H1 (cell line): ENCODE measurements around the gene UPK2. TPM values are rescaled to one million over a fixed set of nuclear protein-coding genes. Genes with fewer than 3 reads are reported as not detected.

Source experiments
- CTCF ChIA-PET: fragments of 300-600 bp; sonication (Branson Sonifier 250); formaldehyde crosslinking; loops from one replicate; lab custom pipeline; 2021; ENCODE audit not compliant: partially characterized antibody; lab: Charles Lee
- POLR2A ChIA-PET: fragments of 300-600 bp; sonication (Branson Sonifier 250); formaldehyde crosslinking; loops from one replicate; lab custom pipeline; 2021; ENCODE audit warnings: inconsistent platforms; ENCODE audit not compliant: partially characterized antibody; lab: Charles Lee
- DNase-seq, 2 experiments: peaks; one replicate each; pipeline versions ENCODE4 v3.0.0 to v3.0.0-alpha.2; 2010 to 2022; ENCODE audit warnings: low spot score in 2 of 2, low read depth in 1 of 2, mixed read lengths in 1 of 2
- FAIRE-seq: peaks from 2 replicates; lab custom pipeline; 2011; peaks lifted over from hg19 to GRCh38; lab: Jason Lieb, UNC
- H2AFZ ChIP-seq: 2 replicates; pipeline ENCODE4 v1.8.1; 2012; ENCODE audit warnings: low read length, inconsistent platforms
- H2AK5ac ChIP-seq: 2 replicates; pipeline ENCODE4 v1.6.1; 2013; ENCODE audit warnings: low read depth, low read length
- H2BK120ac ChIP-seq: replicated peaks from 2 replicates; pipeline ENCODE3; 2013; ENCODE audit warnings: low read depth, low read length, inconsistent platforms
- H2BK12ac ChIP-seq: 2 replicates; pipeline ENCODE4 v1.6.1; 2013; ENCODE audit warnings: low read depth, low read length
- H2BK15ac ChIP-seq: 2 replicates; pipeline ENCODE4 v1.6.1; 2013; ENCODE audit warnings: low read length
- H2BK20ac ChIP-seq: 2 replicates; pipeline ENCODE4 v1.6.1; 2013; ENCODE audit warnings: low read length
- H2BK5ac ChIP-seq: 2 replicates; pipeline ENCODE4 v1.6.1; 2013; ENCODE audit warnings: low read depth, low read length
- H3K14ac ChIP-seq: 2 replicates; pipeline ENCODE4 v1.6.1; 2013; ENCODE audit warnings: inconsistent platforms; ENCODE audit not compliant: insufficient read length
- H3K18ac ChIP-seq: 2 replicates; pipeline ENCODE4 v1.6.1; 2013; ENCODE audit warnings: low read length; ENCODE audit errors: extremely low read depth
- H3K23ac ChIP-seq: 2 replicates; pipeline ENCODE4 v1.6.1; 2013; ENCODE audit warnings: inconsistent platforms; ENCODE audit not compliant: insufficient read length
- H3K23me2 ChIP-seq: 2 replicates; pipeline ENCODE4 v1.6.1; 2013; ENCODE audit warnings: low read depth, low read length
- H3K27ac ChIP-seq: 2 replicates; pipeline ENCODE4 v1.6.1; 2011; ENCODE audit warnings: low read depth, low read length, inconsistent platforms
- H3K27me3 ChIP-seq, 4 experiments: replicated peaks in 1 of 4; 1 replicate in 1 of 4; 2 replicates in 3 of 4; pipeline versions ENCODE4 v1.6.1 to v1.8.1; 2011 to 2013; ENCODE audit warnings: low read length in 3 of 4, mild to moderate bottlenecking in 3 of 4, inconsistent platforms in 2 of 4, mixed read lengths in 2 of 4, moderate library complexity in 1 of 4; ENCODE audit not compliant: control insufficient read depth in 3 of 4, insufficient read depth in 3 of 4; ENCODE audit errors: extremely low read depth in 1 of 4
- H3K36me3 ChIP-seq, 4 experiments: 2 replicates each; pipeline versions ENCODE4 v1.6.1 to v1.8.1; 2011 to 2013; ENCODE audit warnings: mild to moderate bottlenecking in 4 of 4, low read length in 3 of 4, moderate library complexity in 2 of 4, control low read depth in 1 of 4, inconsistent platforms in 1 of 4; ENCODE audit not compliant: insufficient read depth in 4 of 4, control insufficient read depth in 2 of 4
- H3K4ac ChIP-seq: replicated peaks from 2 replicates; pipeline ENCODE3; 2013; ENCODE audit warnings: low read length, low read depth, mixed read lengths, inconsistent platforms; ENCODE audit not compliant: insufficient read length
- H3K4me1 ChIP-seq, 4 experiments: replicated peaks in 1 of 4; 1 replicate in 1 of 4; 2 replicates in 3 of 4; pipeline versions ENCODE4 v1.6.1 to v1.8.1; 2011 to 2013; ENCODE audit warnings: low read length in 3 of 4, inconsistent platforms in 2 of 4, mixed read lengths in 1 of 4; ENCODE audit not compliant: insufficient read depth in 4 of 4, control insufficient read depth in 3 of 4
- H3K4me2 ChIP-seq, 2 experiments: 2 replicates each; pipeline versions ENCODE4 v1.6.1 to v1.8.1; 2011 to 2013; ENCODE audit warnings: low read depth in 2 of 2, low read length in 2 of 2, control low read depth in 1 of 2, inconsistent platforms in 1 of 2, mild to moderate bottlenecking in 1 of 2; ENCODE audit not compliant: insufficient read depth in 1 of 2
- H3K4me3 ChIP-seq, 4 experiments: fragments of 200-600, 300-600 bp in 1 of 4; sonication (generic), shearing (Covaris generic), sonication (Bioruptor Twin) in 1 of 4; 2 replicates each; pipeline versions ENCODE4 v1.5.1 to v1.8.1; 2011 to 2016; ENCODE audit warnings: low read length in 4 of 4, low read depth in 3 of 4, control low read depth in 2 of 4, inconsistent platforms in 2 of 4, mild to moderate bottlenecking in 2 of 4, mixed read lengths in 1 of 4, moderate library complexity in 1 of 4; ENCODE audit not compliant: insufficient read depth in 2 of 4; ENCODE audit errors: extremely low read depth in 1 of 4
- H3K56ac ChIP-seq: replicated peaks from 2 replicates; pipeline ENCODE3; 2013; ENCODE audit warnings: low read depth, mild to moderate bottlenecking, mixed read lengths, low read length, inconsistent platforms; ENCODE audit not compliant: insufficient read length
- H3K79me1 ChIP-seq: 2 replicates; pipeline ENCODE4 v1.6.1; 2013; ENCODE audit warnings: low read depth, low read length, control low read depth
- H3K79me2 ChIP-seq, 2 experiments: 2 replicates each; pipeline versions ENCODE4 v1.6.1 to v1.8.1; 2012 to 2013; ENCODE audit warnings: low read length in 2 of 2, mild to moderate bottlenecking in 2 of 2, inconsistent platforms in 1 of 2; ENCODE audit not compliant: insufficient read depth in 2 of 2, control insufficient read depth in 1 of 2
- H3K9ac ChIP-seq, 4 experiments: replicated peaks in 1 of 4; 1 replicate in 1 of 4; 2 replicates in 3 of 4; pipeline versions ENCODE4 v1.6.1 to v1.8.1; 2011 to 2013; ENCODE audit warnings: low read depth in 3 of 4, low read length in 3 of 4, control low read depth in 2 of 4, mild to moderate bottlenecking in 2 of 4, moderate library complexity in 2 of 4, inconsistent platforms in 1 of 4; ENCODE audit errors: extremely low read depth in 1 of 4
- H3K9me3 ChIP-seq, 2 experiments: 2 replicates each; pipeline versions ENCODE4 v1.6.1 to v1.8.1; 2012 to 2013; ENCODE audit warnings: mild to moderate bottlenecking in 2 of 2, moderate library complexity in 2 of 2, control low read depth in 1 of 2, inconsistent platforms in 1 of 2, low read depth in 1 of 2, low read length in 1 of 2, mixed read lengths in 1 of 2; ENCODE audit not compliant: insufficient read depth in 2 of 2
- H4K20me1 ChIP-seq, 2 experiments: replicated peaks in 1 of 2; 2 replicates each; pipeline versions ENCODE3 to v1.8.1; 2011 to 2013; ENCODE audit warnings: inconsistent platforms in 2 of 2, low read length in 2 of 2, mild to moderate bottlenecking in 1 of 2; ENCODE audit not compliant: insufficient read depth in 2 of 2, control insufficient read depth in 1 of 2
- H4K5ac ChIP-seq: 2 replicates; pipeline ENCODE4 v1.6.1; 2013; ENCODE audit warnings: low read length, low read depth, mixed read lengths, inconsistent platforms; ENCODE audit not compliant: insufficient read length
- H4K8ac ChIP-seq: 2 replicates; pipeline ENCODE4 v1.8.0; 2013; ENCODE audit warnings: mild to moderate bottlenecking, moderate library complexity, low read length, inconsistent platforms; ENCODE audit not compliant: insufficient read depth; ENCODE audit errors: extremely low read depth
- H4K91ac ChIP-seq: replicated peaks from 2 replicates; pipeline ENCODE3; 2013; ENCODE audit warnings: low read length, mixed read lengths, inconsistent platforms; ENCODE audit not compliant: insufficient read length
- CHD1 ChIP-seq: IDR thresholded peaks from 2 replicates; pipeline ENCODE4 v1.6.1; 2012; ENCODE audit warnings: low read depth, low read length, improper control_type of control experiment
- GTF2F1 ChIP-seq: IDR thresholded peaks from 2 replicates; pipeline ENCODE4 v1.6.1; 2012; ENCODE audit warnings: low read depth, low read length, improper control_type of control experiment, borderline replicate concordance
- KDM4A ChIP-seq: IDR thresholded peaks from one replicate; pipeline ENCODE4 v1.7.1; 2012; ENCODE audit warnings: low read depth, mild to moderate bottlenecking, moderate library complexity, low read length, inconsistent platforms; ENCODE audit not compliant: severe bottlenecking
- RBBP5 ChIP-seq: IDR thresholded peaks from 2 replicates; pipeline ENCODE4 v1.7.1; 2012; ENCODE audit warnings: low read depth, mild to moderate bottlenecking, inconsistent platforms, low read length, moderate library complexity, borderline replicate concordance
- RFX5 ChIP-seq: IDR thresholded peaks from 2 replicates; pipeline ENCODE4 v1.6.1; 2011; ENCODE audit warnings: low read depth, low read length, improper control_type of control experiment, borderline replicate concordance
- SAP30 ChIP-seq: fragments of 300-600 bp; sonication (generic); IDR thresholded peaks from 2 replicates; pipeline ENCODE4 v1.7.1; 2012; ENCODE audit warnings: low read length, moderate library complexity, mild to moderate bottlenecking, inconsistent platforms; ENCODE audit not compliant: insufficient read depth, insufficient replicate concordance
- TBP ChIP-seq: IDR thresholded peaks from 2 replicates; pipeline ENCODE4 v1.6.1; 2011; ENCODE audit warnings: low read depth, low read length, improper control_type of control experiment
- TEAD4 ChIP-seq: IDR thresholded peaks from 2 replicates; pipeline ENCODE4 v1.6.1; 2012; ENCODE audit warnings: low read depth, low read length, inconsistent platforms, mixed read lengths
- YY1 ChIP-seq: IDR thresholded peaks from 2 replicates; pipeline ENCODE4 v1.6.1; 2011; ENCODE audit warnings: low read depth, mild to moderate bottlenecking, low read length
- ZNF274 ChIP-seq: IDR thresholded peaks from 2 replicates; pipeline ENCODE4 v1.7.0; 2012; ENCODE audit warnings: low read length, borderline replicate concordance; ENCODE audit errors: extremely low read depth
- WGBS, 2 experiments: shearing (Covaris generic) in 1 of 2; methylation state at CpG; one replicate each; pipeline versions ENCODE4 v1.1.6 to v1.1.7; 2013 to 2015; ENCODE audit warnings: low lambda C conversion rate in 2 of 2, mixed read lengths in 2 of 2, inconsistent platforms in 1 of 2, low coverage in 1 of 2, missing lambda C conversion rate in 1 of 2; ENCODE audit not compliant: insufficient replicate concordance in 2 of 2, insufficient coverage in 1 of 2, insufficient read length in 1 of 2; ENCODE audit errors: extremely low coverage in 1 of 2, missing lambda C conversion rate in 1 of 2; 5-methylcytosine and 5-hydroxymethylcytosine counted together
- polyA plus RNA-seq, 7 experiments: library from polyadenylated mRNA; depleted of rRNA in 3 of 7; stranded (reverse) in 5 of 7; unstranded in 2 of 7; fragments of >200 nt in 5 of 7; fragments of 200-250 nt in 2 of 7; gene quantifications; 1 replicate in 5 of 7; 2 replicates in 1 of 7; 4 replicates in 1 of 7; pipeline versions ENCODE4 v1.2.1 to v1.2.3, GENCODE V29; 2011 to 2013; ENCODE audit warnings: missing spikeins in 2 of 7, mixed read lengths in 2 of 7
- total RNA-seq: library from RNA; stranded (reverse); fragmentation: NEBNext Ultra II Directional; extraction: Animal tissue kit (Norgen Biotek cat#: 25700); gene quantifications from 2 replicates; pipeline ENCODE4 v1.2.1, GENCODE V29; 2021
- TF ChIP-seq, protein P1 (sequence below), 3 experiments: IDR thresholded peaks; 1 replicate in 2 of 3; 2 replicates in 1 of 3; pipeline versions ENCODE4 v1.5.1 to v1.6.1; 2011; ENCODE audit warnings: low read length in 3 of 3, mild to moderate bottlenecking in 3 of 3, inconsistent platforms in 2 of 3, low read depth in 1 of 3, moderate library complexity in 1 of 3; ENCODE audit not compliant: insufficient read depth in 1 of 3; ENCODE audit errors: control extremely low read depth in 1 of 3

The UPK2 gene
- total and polyA plus RNA-seq, 2 of the 8 experiments (the other 6 are each of a cell fraction or from before 2014, with no cell fraction given), result 0.76 TPM; not detected in 1

DNA sequence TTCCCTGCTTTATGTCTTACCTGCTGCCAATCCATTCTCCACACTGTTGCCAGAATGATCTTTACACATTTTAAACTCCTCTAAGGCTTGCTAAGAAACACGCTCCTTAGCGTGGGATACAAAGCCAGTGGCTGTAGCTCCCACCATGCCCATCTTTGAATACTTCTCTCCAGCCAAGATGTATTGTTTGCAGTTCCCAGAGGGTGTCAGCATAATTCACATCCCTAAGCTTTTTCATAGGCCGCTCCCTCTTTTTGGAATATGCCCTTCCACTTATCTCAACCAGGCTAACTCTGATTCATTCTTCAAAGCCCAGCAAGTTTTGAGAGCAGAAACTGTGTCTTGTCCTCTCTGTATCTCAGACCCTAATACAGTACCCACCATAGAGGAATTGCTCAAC lies 8.1 kb upstream of the UPK2 start:
- Histone ChIP-seq H3K4ac (no peak overlapping the region), H3K4me2 (no peak overlapping the region), H3K23ac (no peak overlapping the region), H3K4me3 (no peak overlapping the region), H3K4me1 (no peaks in the 10 kb centered on the region), H3K36me3 (no peaks in the 10 kb centered on the region), H2BK20ac (no peak overlapping the region), H3K23me2 (no peaks in the 10 kb centered on the region), H2BK120ac (no peak overlapping the region), H3K27ac (no peak overlapping the region), H3K14ac (no peak overlapping the region), H4K91ac (no peak overlapping the region), H3K9ac (no peak overlapping the region), H2BK15ac (no peak overlapping the region), H4K5ac (no peak overlapping the region), H2BK12ac (no peak overlapping the region), H3K18ac (no peak overlapping the region), H3K79me2 (no peaks in the 10 kb centered on the region), H4K20me1 (no peaks in the 10 kb centered on the region), H3K79me1 (no peaks in the 10 kb centered on the region), H3K9me3 (no peaks in the 10 kb centered on the region), H2BK5ac (no peak overlapping the region), H3K27me3 (peaks cover 0 to under 1% (median 0%) of the 10 kb centered on the region in 4 experiments; a peak in 3 of 7 replicates), H2AK5ac (no peak overlapping the region), H4K8ac (no peak overlapping the region), H2AFZ (no peak overlapping the region), H3K56ac (no peak overlapping the region)
- no peak for DNase-seq
- POLR2A ChIA-PET, result interaction anchor here (0.6 kb wide), 1 partner anchor 162 kb away, joined by 3 read pairs; no protein-coding TSS in a partner anchor
- FAIRE-seq, result no peak
- 69% methylated on average over 3 of the region's 3 CpGs; no CpG with 5 or more reads in 1 of the 2 experiments for WGBS, 2 experiments
- CTCF ChIA-PET, result interaction anchor here (0.9 to 1.4 kb wide), 4 partner anchors 9 to 32 kb away, joined by 3 to 4 read pairs (median 3); no protein-coding TSS in a partner anchor
- TF ChIP-seq CHD1 (no peak), TEAD4 (no peak), SAP30 (no peak), KDM4A (no peak), YY1 (no peak), TBP (no peak), ZNF274 (no peak), RFX5 (no peak), GTF2F1 (no peak), RBBP5 (no peak)
- TF ChIP-seq, protein P1, sequence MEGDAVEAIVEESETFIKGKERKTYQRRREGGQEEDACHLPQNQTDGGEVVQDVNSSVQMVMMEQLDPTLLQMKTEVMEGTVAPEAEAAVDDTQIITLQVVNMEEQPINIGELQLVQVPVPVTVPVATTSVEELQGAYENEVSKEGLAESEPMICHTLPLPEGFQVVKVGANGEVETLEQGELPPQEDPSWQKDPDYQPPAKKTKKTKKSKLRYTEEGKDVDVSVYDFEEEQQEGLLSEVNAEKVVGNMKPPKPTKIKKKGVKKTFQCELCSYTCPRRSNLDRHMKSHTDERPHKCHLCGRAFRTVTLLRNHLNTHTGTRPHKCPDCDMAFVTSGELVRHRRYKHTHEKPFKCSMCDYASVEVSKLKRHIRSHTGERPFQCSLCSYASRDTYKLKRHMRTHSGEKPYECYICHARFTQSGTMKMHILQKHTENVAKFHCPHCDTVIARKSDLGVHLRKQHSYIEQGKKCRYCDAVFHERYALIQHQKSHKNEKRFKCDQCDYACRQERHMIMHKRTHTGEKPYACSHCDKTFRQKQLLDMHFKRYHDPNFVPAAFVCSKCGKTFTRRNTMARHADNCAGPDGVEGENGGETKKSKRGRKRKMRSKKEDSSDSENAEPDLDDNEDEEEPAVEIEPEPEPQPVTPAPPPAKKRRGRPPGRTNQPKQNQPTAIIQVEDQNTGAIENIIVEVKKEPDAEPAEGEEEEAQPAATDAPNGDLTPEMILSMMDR (IDR thresholded peaks at IDR 0.05; ENCODE audit: control extremely low read depth in 1 of 3, insufficient read depth in 1 of 3, low read depth in 1 of 3, low read length in 3 of 3), result no peak
